ENCODE results near the gene PIPOX. TPM values are rescaled to one million over a fixed set of nuclear protein-coding genes. Genes with fewer than 3 reads are reported as not detected.

The PIPOX gene
- polyA plus RNA-seq, 1 donor from 2014 or later, result 4.4 TPM

- Histone ChIP-seq H4K20me1 (ENCODE audit: insufficient read depth) (no peaks in the 10 kb centered on the region), H3K9me2 (ENCODE audit: insufficient read depth, low read length) (no peaks in the 10 kb centered on the region), H3K9me3 (ENCODE audit: low read length) (no peaks in the 10 kb centered on the region), H3K36me3 (ENCODE audit: insufficient read depth, low read length) (no peaks in the 10 kb centered on the region), H3K4me2 (ENCODE audit: low read length) (no peak overlapping the region), H3K79me2 (replicated peaks; ENCODE audit: insufficient read depth, low read length) (no peaks in the 10 kb centered on the region), H3K27me3 (ENCODE audit: insufficient read depth, low read depth, low read length) (no peaks in the 10 kb centered on the region), H3K9ac (ENCODE audit: low read length) (no peak overlapping the region), H3F3A (ENCODE audit: insufficient read depth, low read length, poor library complexity, severe bottlenecking) (no peaks in the 10 kb centered on the region), H3K27ac (ENCODE audit: low read length) (no peak overlapping the region), H3K4me3 (ENCODE audit: low read length) (no peak overlapping the region), H2AFZ (ENCODE audit: low read depth, low read length) (no peak overlapping the region)
- no peak for TF ChIP-seq CTCF (IDR thresholded peaks at IDR 0.05; ENCODE audit: poor library complexity, severe bottlenecking)
- TF ChIP-seq SMC3 (conservative IDR thresholded peaks at IDR 0.05; ENCODE audit: poor library complexity), result no peak
- TF ChIP-seq REST (IDR thresholded peaks at IDR 0.05; ENCODE audit: borderline replicate concordance), result no peak
- TF ChIP-seq EP300 (conservative IDR thresholded peaks at IDR 0.05; ENCODE audit: poor library complexity, severe bottlenecking), result no peak
- TF ChIP-seq EZH2 (IDR thresholded peaks at IDR 0.05; ENCODE audit: borderline replicate concordance, insufficient read depth, low read length, poor library complexity, severe bottlenecking), result no peak
- no peak for TF ChIP-seq MXI1 (conservative IDR thresholded peaks at IDR 0.05; ENCODE audit: poor library complexity, severe bottlenecking)
- no peak for TF ChIP-seq RAD21 (conservative IDR thresholded peaks at IDR 0.05)
- no peak for TF ChIP-seq POLR2AphosphoS5 (IDR thresholded peaks at IDR 0.05)
- TF ChIP-seq TAF1 (IDR thresholded peaks at IDR 0.05; ENCODE audit: low read depth), result no peak
These were observed 2.1 kb downstream of the PIPOX start for GRCh38 chr17:29045026-29045425.

- Histone ChIP-seq H3K27ac (ENCODE audit: low read length) (no peak overlapping the region), H3F3A (ENCODE audit: insufficient read depth, low read length, poor library complexity, severe bottlenecking) (no peaks in the 10 kb centered on the region), H3K9me2 (ENCODE audit: insufficient read depth, low read length) (no peaks in the 10 kb centered on the region), H2AFZ (ENCODE audit: low read depth, low read length) (no peak overlapping the region), H3K9me3 (ENCODE audit: low read length) (no peaks in the 10 kb centered on the region), H3K4me2 (ENCODE audit: low read length) (no peak overlapping the region), H3K9ac (ENCODE audit: low read length) (no peak overlapping the region), H3K4me3 (ENCODE audit: low read length) (no peak overlapping the region), H3K79me2 (replicated peaks; ENCODE audit: insufficient read depth, low read length) (no peaks in the 10 kb centered on the region), H3K27me3 (ENCODE audit: insufficient read depth, low read depth, low read length) (no peaks in the 10 kb centered on the region), H4K20me1 (ENCODE audit: insufficient read depth) (no peaks in the 10 kb centered on the region), H3K36me3 (ENCODE audit: insufficient read depth, low read length) (no peaks in the 10 kb centered on the region)
- TF ChIP-seq REST (IDR thresholded peaks at IDR 0.05; ENCODE audit: borderline replicate concordance) (no peak), CTCF (IDR thresholded peaks at IDR 0.05; ENCODE audit: poor library complexity, severe bottlenecking) (no peak), TAF1 (IDR thresholded peaks at IDR 0.05; ENCODE audit: low read depth) (no peak), EZH2 (IDR thresholded peaks at IDR 0.05; ENCODE audit: borderline replicate concordance, insufficient read depth, low read length, poor library complexity, severe bottlenecking) (no peak), RAD21 (conservative IDR thresholded peaks at IDR 0.05) (no peak), POLR2AphosphoS5 (IDR thresholded peaks at IDR 0.05) (no peak), EP300 (conservative IDR thresholded peaks at IDR 0.05; ENCODE audit: poor library complexity, severe bottlenecking) (no peak), MXI1 (conservative IDR thresholded peaks at IDR 0.05; ENCODE audit: poor library complexity, severe bottlenecking) (no peak), SMC3 (conservative IDR thresholded peaks at IDR 0.05; ENCODE audit: poor library complexity) (no peak)
These were observed 3.0 kb downstream of the PIPOX start for GRCh38 chr17:29045734-29046472.

Measured in neural cell (in vitro differentiated cells).